ENCODE measurements around the gene POLR2A.

DNA sequence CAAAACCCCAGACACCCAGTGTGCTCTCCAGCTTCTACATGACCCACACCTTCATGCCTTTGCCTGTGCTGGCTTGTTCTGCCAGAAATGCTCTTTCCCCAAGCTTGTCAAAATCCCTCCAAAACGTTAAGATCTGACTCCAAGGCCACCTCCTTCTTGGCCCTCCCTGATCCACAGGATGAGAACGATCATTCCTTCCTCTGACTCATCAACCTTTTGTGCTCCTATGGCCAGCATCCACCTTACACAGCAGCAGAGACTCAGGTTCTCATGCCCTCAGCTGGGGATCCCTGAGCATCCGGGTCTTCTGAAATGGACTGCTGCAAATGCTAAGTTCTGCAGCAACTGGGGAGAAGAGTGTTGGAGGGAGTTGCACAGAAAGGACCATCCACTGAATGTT, 7.7 kb upstream of the POLR2A start:
- TF ChIP-seq, protein P1, sequence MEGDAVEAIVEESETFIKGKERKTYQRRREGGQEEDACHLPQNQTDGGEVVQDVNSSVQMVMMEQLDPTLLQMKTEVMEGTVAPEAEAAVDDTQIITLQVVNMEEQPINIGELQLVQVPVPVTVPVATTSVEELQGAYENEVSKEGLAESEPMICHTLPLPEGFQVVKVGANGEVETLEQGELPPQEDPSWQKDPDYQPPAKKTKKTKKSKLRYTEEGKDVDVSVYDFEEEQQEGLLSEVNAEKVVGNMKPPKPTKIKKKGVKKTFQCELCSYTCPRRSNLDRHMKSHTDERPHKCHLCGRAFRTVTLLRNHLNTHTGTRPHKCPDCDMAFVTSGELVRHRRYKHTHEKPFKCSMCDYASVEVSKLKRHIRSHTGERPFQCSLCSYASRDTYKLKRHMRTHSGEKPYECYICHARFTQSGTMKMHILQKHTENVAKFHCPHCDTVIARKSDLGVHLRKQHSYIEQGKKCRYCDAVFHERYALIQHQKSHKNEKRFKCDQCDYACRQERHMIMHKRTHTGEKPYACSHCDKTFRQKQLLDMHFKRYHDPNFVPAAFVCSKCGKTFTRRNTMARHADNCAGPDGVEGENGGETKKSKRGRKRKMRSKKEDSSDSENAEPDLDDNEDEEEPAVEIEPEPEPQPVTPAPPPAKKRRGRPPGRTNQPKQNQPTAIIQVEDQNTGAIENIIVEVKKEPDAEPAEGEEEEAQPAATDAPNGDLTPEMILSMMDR (IDR thresholded peaks at IDR 0.05), result no peak
- no peak for TF ChIP-seq EZH2 (IDR thresholded peaks at IDR 0.05)
- TF ChIP-seq EZH2phosphoT487 (IDR thresholded peaks at IDR 0.05), result no peak

Measured in neural progenitor cell (in vitro differentiated cells).